ENCODE measurements around the gene PIGS. TPM values are rescaled to one million over a fixed set of nuclear protein-coding genes. Genes with fewer than 3 reads are reported as not detected.
A peak's percentile ranks its signal among the peaks of the same experiment; 100 is the strongest.

The PIGS gene
- polyA plus RNA-seq, 3 donors, result 59.4 to 87.5 (median 84.9) TPM

DNA sequence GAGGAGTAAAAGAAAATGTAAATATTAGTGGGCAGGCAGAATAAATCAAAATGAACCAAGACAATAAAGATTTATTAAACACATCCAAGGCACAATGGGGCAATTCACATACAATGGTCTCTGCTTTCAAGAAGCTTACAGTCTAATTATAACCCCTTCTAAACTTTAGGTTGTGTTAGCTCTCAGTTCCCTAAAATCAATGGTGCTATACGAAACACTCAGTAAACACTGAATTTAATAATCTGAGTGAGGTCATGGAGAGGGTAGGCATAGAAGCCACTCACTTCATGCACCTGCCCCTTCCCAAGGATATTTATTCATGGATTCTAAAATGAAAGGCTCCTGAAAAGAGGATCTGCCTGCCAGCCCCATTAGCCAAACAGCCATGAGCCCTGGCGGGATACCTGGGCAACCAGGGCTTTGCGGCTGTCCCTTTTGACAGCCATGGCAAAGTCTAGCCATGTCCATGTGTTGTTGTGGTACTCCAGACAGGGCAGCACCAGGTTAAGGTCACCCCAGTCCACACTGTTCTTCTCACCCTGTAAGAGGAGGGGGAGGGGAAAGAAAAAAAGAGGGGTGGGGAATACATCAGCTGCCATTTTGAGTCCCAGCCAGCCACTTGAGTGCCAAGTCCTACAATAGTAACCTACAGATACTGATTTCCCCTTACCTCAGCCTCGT, 44.1 kb upstream of the PIGS start:
- Mint-ChIP-seq H3K4me3 (no peak overlapping the region), H3K27ac (peak overlapping the region in 2 of 7 donors; percentile 15 to 50), H3K9me3 (no peaks in the 10 kb centered on the region), H3K36me3 (peaks cover 85 to 94% of the 10 kb centered on the region in 2 donors), H3K27me3 (ENCODE audit: low read depth in 3 of 3) (peaks cover 0 to 1% (median 0%) of the 10 kb centered on the region in 3 donors), H3K4me1 (no peaks in the 10 kb centered on the region)
- Histone ChIP-seq H3K9ac (ENCODE audit: insufficient read depth, low read length, poor library complexity, severe bottlenecking) (no peak overlapping the region), H3K4me1 (ENCODE audit: control insufficient read depth in 1 of 2, insufficient read depth in 2 of 2, low read length in 2 of 2) (no peaks in the 10 kb centered on the region), H3K27me3 (ENCODE audit: control insufficient read depth in 2 of 2, insufficient read depth in 2 of 2, low read length in 2 of 2) (no peaks in the 10 kb centered on the region), H4K20me1 (ENCODE audit: insufficient read depth, low read length) (peaks cover 41% of the 10 kb centered on the region), H3K4me2 (replicated peaks; ENCODE audit: extremely low read depth, low read length, poor library complexity, severe bottlenecking) (no peak overlapping the region), H3K4me3 (replicated peaks in 1 of 3; ENCODE audit: low read depth in 2 of 3, low read length in 3 of 3) (no peak overlapping the region), H3K79me2 (ENCODE audit: insufficient read depth, low read length) (no peaks in the 10 kb centered on the region), H2AFZ (ENCODE audit: insufficient read depth, low read depth, low read length, poor library complexity, severe bottlenecking) (no peak overlapping the region), H3K9me3 (replicated peaks in 1 of 2; ENCODE audit: control insufficient read depth in 1 of 2, insufficient read depth in 1 of 2, low read length in 2 of 2) (no peaks in the 10 kb centered on the region), H3K27ac (ENCODE audit: low read depth in 1 of 2, low read length in 2 of 2) (peak overlapping the region in 1 of 2 donors; percentile 26), H3K36me3 (replicated peaks in 1 of 2; ENCODE audit: control insufficient read depth in 1 of 2, insufficient read depth in 2 of 2, low read length in 2 of 2) (peaks cover 92 to 99% of the 10 kb centered on the region in 2 donors)
- intact Hi-C loops (cut with micrococcal nuclease), result no loop called here
- DNase-seq, result no peak
- TF ChIP-seq, protein P1, sequence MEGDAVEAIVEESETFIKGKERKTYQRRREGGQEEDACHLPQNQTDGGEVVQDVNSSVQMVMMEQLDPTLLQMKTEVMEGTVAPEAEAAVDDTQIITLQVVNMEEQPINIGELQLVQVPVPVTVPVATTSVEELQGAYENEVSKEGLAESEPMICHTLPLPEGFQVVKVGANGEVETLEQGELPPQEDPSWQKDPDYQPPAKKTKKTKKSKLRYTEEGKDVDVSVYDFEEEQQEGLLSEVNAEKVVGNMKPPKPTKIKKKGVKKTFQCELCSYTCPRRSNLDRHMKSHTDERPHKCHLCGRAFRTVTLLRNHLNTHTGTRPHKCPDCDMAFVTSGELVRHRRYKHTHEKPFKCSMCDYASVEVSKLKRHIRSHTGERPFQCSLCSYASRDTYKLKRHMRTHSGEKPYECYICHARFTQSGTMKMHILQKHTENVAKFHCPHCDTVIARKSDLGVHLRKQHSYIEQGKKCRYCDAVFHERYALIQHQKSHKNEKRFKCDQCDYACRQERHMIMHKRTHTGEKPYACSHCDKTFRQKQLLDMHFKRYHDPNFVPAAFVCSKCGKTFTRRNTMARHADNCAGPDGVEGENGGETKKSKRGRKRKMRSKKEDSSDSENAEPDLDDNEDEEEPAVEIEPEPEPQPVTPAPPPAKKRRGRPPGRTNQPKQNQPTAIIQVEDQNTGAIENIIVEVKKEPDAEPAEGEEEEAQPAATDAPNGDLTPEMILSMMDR (IDR thresholded peaks at IDR 0.05), result no peak
- 100% methylated on average over 2 of the region's 4 CpGs for WGBS (ENCODE audit: insufficient coverage)

DNA sequence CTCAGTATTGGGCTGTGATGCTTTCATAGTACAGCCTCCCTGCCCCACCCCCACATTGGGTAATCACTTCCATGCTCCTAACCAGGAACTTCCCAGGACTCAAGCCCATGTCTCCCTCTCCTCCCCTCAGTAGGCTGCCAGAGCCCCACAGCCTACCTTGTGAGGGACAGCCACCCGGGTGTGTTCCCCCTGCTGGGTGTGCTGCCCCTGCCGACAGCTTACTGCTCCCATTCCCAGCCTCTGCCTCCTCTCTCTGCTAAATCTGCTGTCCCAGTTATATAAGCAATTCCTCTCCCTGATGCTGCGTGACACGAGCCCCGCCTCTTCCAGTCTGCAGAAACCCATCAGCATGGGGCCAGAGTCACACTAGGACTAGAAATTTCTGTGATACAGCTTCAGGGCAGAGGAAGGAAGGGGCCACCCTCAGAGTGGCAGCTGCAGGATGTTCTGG, 42.6 kb upstream of the PIGS start, which contains the start of gene RSKR:
Gene RSKR, minus strand, starts transcription at position 255 of the 451 bp plus-strand sequence. Its CDS starts 24 bp downstream, at position 231.
- intact Hi-C loops (cut with micrococcal nuclease), result loop anchor here (2.0 kb wide), 1 partner anchor 119 kb away; no protein-coding TSS in a partner anchor
- no peak for DNase-seq
- 5% methylated on average over 2 of the region's 5 CpGs for WGBS (ENCODE audit: insufficient coverage)
- Histone ChIP-seq H3K4me1 (ENCODE audit: control insufficient read depth in 1 of 2, insufficient read depth in 2 of 2, low read length in 2 of 2) (no peaks in the 10 kb centered on the region), H3K9ac (ENCODE audit: insufficient read depth, low read length, poor library complexity, severe bottlenecking) (no peak within 1 kb of the TSS), H3K4me2 (replicated peaks; ENCODE audit: extremely low read depth, low read length, poor library complexity, severe bottlenecking) (no peak within 1 kb of the TSS), H3K79me2 (ENCODE audit: insufficient read depth, low read length) (no peaks in the 10 kb centered on the region), H3K27me3 (ENCODE audit: control insufficient read depth in 2 of 2, insufficient read depth in 2 of 2, low read length in 2 of 2) (no peaks in the 10 kb centered on the region), H3K4me3 (replicated peaks in 1 of 3; ENCODE audit: low read depth in 2 of 3, low read length in 3 of 3) (no peak within 1 kb of the TSS), H3K27ac (ENCODE audit: low read depth in 1 of 2, low read length in 2 of 2) (peak within 1 kb of the TSS in 1 of 2 donors; percentile 42), H3K36me3 (replicated peaks in 1 of 2; ENCODE audit: control insufficient read depth in 1 of 2, insufficient read depth in 2 of 2, low read length in 2 of 2) (peaks cover 81 to 99% of the 10 kb centered on the region in 2 donors), H3K9me3 (replicated peaks in 1 of 2; ENCODE audit: control insufficient read depth in 1 of 2, insufficient read depth in 1 of 2, low read length in 2 of 2) (no peaks in the 10 kb centered on the region), H4K20me1 (ENCODE audit: insufficient read depth, low read length) (peaks cover 40% of the 10 kb centered on the region), H2AFZ (ENCODE audit: insufficient read depth, low read depth, low read length, poor library complexity, severe bottlenecking) (no peak within 1 kb of the TSS)
- no peaks in the 10 kb centered on the region for H3K9me3 Mint-ChIP-seq
- TF ChIP-seq, protein P1 (IDR thresholded peaks at IDR 0.05), result no peak
- H3K4me1 Mint-ChIP-seq, result no peaks in the 10 kb centered on the region
- H3K27me3 Mint-ChIP-seq (ENCODE audit: low read depth in 3 of 3), result peaks cover 0 to 1% (median 0%) of the 10 kb centered on the region in 3 donors
- no peak within 1 kb of the TSS for H3K4me3 Mint-ChIP-seq
- peaks cover 77 to 90% of the 10 kb centered on the region in 2 donors for H3K36me3 Mint-ChIP-seq
- H3K27ac Mint-ChIP-seq, result peak within 1 kb of the TSS; percentile 30 to 85 (median 58)

Data from CD14-positive monocyte (primary cell).